NCI-H345 treated with DMSO at 0.1 percent for 48 hours (cell line): ENCODE measurements around the gene SLC39A11.

Experiments used
- DNase-seq: peaks from one replicate; lab custom pipeline; 2025; ENCODE audit not compliant: unreplicated experiment; lab: John Stamatoyannopoulos, UW

SLC39A11 gene

DNA sequence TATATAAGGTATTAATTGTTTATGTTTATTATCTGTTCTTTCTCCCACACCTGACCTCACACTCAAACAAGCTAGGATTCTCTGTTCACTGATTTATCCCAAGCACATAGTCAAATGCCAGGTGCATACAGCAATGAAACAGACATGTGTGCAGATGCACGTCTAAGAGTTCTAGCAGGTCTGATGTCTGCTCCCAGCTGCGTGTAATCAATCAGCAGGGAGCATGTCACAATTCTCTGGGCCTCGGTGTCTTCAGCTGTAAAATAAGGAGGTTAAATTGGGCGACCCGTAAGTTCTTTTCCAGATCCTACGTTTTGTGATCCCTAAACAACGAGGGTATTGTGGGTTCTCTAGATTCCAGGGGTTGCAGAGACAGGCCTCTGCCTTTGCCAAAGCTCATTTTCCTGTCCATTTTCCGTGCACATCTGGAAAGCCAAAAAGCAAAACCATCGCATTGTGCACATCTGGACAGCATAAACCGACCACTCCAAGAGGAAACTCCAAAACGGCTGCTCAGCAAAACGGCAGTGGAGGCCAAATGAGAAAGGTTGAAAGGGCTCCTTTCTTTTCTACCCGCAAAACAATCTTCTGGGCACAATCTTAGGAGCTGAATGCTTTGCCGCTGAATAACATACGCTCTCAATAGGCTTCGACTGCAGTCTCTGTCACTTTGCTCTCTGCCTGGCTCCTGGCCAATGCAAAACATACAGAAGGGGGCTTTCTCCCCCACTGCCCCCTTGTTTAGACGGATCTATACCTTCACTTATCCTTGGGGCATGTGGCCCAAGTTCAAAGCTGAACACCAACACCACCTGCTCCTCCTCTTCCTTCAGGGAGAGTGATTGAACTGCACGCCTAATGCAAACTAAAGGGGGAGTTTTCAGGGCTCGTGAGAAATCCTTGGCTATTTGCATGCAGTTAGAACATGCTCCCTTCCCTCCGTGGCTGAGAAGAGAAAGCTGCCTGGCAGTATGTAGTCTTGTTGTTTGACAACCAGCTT lies 426.3 kb downstream of the SLC39A11 start:
- DNase-seq = peak; percentile 78

DNA sequence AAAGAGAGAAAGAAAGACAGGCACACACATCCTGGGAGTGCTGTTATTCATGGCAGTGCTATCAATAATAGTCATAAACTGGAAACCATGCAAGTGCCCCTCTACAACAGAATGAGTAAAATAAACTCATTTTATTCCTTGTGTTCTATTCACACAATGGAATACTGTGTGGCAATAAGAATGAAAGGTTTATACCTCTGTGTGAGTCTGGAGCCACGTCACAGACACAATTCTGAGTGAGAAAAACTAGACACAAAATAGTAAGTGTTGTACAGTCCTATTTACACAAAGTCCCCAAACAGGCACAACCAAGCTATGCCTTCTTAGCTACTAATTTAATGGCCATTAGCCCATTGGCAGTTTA lies 429.7 kb downstream of the SLC39A11 start:
- no peak for DNase-seq

DNA sequence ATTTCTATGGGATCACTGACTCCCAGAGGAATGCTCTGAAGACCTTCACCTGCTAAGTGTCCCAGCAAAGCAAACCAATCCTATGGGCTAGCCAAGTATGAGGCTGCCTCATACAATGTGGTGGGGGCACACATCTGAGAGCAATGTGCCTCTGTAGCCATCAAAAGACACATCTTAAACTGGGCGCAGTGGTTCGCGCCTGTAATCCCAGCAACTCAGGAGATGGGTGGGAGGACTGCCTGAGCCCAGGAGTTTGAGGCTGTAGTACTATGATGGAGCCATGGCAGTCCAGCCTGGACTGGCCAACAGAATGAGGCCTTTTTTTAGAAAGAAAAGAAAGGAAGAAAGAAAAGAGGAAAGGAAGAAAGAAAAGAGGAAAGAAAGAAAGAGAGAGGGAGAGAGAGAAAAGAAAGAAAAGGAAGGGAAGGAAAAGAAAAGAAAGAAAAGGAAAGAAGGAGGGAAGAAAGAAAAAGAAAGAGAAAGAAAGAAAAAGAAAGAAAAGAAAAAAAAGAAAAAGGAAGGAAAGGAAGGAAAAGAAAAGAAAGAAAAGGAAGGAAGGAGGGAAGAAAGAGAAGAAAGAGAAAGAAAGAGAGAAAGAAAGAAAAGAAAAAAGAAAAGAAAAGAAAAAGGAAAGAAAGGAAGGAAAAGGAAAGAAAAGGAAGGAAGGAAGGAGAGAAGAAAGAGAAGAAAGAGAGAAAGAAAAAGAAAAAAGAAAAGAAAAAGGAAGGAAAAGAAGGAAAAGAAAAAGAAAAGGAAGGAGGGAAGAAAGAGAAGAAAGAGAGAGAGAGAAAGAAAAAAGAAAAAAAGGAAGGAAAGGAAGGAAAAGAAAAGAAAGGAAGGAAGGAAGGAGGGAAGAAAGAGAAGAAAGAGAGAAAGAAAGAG lies 430.3 kb downstream of the SLC39A11 start:
- DNase-seq = no peak

DNA sequence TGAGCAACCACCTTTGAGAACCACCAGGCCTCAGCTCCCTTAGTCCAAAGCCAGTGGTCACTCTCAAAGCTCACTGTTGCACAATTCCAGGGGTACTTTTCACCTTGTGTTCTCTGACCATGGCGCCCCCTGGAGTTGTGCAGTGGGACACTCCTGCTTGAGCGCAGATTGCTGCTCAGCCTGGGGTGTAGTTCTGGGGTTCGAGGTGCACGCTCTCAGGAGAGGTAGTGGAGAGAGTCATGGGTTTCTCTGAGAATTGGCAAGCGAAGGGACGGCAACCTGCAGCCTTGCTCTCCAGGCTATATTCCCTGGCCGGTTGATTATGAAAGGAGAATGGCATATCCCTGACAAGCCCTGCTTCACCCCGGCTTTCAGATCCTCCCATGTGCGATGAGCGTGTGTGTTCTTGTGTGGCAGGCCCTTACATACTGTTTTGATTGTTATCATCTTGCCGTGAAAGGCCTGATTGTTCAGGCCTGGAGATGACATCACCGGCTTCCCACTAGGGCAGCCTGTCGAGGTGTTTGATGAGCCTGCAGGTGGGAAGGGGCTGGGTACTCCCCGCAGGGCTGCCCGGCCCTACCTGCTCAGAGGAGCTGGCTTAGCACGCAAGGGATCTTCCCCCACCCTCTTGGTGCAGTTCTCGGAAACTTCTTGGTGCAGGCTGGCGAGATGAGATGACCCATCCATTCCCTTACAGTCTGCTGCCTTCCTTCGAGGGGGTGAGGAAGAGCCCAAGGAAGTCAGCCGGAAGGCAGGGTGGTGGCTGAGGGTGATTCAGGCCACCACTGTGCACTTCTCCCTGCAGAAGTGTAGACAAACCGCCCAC lies 431.2 kb downstream of the SLC39A11 start:
- DNase-seq = peak; percentile 99

DNA sequence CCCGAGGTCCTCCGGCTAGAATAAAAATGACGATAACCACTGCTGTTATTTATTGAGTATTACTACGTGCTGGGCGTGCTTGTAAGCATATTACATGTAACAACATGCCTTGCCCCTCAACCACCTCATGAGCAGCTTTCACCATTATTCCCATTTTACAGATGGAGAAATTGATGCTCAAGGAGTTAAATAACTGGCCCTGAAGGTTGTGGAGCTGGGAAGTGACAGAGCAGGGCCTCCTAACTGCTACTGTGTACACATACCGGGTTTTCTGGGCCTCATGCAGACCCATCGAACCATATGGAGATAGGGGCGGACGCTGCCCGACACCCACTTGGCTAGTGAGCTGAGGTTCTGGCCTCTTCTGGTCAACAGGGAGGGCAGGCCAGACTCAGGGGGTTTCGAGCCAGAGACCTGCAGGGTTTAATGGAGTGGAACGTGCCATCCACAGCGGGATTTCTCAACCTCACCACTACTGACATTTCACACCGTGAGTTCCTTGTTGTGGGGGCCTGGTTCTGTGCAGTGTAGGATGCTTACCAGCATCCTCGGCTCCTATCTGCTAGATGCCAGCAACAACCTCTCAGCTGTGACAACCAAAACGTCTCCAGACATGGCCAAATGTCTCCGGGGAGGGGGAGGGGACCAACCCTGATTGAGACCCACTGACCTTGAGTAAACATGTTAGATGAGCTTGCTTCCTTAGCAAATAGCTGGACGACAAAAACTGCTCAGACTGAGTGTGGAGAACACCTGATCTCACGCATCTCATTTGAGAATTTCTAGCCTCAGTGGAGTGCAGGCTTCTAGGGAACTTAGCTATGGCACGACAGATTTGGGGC lies 432.0 kb downstream of the SLC39A11 start:
- DNase-seq = no peak

DNA sequence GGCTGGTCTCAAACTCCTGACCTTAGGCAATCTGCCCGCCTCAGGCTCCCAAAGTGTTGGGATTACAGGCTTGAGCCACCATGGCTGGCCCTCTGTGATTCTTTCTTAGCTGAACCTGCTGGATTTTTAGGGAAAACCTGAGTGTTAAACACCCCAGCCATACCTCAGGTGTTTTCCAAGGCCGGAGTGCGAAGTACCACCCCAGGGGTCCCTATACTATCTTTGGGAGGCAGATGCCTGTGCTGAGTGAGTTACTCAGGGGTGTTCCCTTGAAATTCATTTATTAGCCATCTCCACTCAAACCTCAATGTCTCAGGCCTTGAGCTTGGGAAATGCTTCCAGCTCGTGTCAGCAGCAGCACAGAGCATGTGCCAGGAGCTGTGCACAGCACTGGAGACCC lies 432.7 kb downstream of the SLC39A11 start:
- no peak for DNase-seq

DNA sequence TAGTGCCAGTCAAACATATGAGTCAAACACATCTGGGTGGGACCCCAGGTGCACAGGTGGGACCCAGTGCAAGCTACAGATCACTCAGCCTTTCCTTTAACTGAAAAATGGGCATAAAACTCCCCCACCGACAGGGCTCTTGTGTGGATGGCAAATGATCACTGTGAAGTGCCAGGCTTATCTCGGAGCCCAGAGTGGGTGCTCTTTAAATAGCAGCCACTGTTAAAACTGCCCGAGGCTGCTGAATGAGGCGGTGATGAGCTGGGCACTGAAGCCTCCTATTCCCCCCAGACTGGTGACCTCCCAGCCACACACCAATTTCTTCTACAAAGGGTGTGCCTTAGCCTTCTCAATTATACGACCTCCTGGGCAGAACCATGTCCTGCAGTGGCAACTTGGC lies 433.8 kb downstream of the SLC39A11 start:
- peak; percentile 44 for DNase-seq

DNA sequence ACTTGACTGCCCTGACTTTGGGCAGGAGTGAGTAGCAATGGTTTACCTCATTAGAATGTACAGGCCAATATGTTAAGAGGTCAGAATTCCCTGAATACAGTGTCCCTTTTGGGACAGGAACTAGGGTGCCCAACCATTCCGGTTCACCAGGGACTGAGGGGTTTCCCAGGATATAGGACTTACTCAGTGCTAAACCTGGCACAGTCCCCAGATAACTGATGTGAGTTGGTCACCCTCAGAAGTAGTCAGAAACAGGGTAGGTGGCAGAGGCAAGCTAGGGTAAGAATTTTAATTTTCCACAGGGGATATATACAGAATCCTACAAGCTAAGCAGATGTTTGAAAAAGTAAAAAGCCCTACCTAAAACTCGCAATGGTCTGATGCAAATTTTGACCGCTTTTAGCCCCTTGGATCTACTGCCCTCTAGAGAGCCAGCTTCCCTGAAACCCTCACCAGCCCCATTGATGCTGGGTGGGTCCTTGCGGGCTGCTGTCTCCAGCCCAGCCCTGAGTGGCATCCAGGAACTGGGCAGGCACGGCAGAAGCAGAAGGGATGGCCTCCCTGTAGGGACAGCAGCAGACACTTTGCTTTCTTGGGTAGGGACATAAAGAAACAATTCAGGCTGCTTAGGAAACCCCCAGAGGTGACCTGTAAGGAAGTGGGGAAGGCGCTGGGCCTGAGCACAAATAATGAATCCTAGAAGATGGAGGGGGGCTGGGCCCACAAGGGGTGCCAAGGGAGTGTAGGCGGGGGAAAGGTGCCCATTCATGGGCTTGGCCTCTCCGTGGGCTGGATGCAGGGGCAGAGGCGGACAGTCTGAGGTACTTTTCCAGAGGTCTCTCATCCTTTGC lies 434.8 kb downstream of the SLC39A11 start:
- peak; percentile 21 for DNase-seq

DNA sequence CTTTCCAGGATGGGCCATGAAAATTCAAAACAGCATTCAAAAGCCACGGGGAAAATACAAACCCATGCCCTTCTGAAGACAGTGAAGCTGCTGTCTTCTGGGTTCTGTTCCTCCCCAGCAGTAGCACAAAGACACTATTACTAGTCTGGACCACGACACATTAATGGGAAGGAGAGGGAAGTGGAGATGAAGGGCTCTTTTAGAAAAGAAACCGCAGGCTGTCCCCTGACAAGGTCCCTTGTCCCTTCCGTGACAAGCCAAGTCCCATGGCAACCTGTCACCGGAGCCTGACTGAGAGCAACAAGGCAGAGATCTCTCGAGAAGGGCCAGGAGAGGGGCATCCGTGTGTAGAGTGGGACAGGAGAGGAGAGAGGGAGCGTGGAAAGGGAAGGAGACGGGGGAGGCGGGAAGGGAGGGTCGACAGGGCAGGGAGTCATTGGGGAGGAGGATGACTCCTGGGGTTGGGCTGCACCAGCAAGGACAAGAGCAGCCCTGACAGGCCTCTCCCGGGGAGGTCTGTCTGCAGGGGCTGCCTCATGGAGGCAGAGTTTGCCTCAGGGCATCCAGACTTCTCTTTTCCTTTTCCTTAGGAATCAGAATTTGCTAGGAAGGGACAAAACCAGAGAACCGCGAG lies 436.2 kb downstream of the SLC39A11 start:
- no peak for DNase-seq

DNA sequence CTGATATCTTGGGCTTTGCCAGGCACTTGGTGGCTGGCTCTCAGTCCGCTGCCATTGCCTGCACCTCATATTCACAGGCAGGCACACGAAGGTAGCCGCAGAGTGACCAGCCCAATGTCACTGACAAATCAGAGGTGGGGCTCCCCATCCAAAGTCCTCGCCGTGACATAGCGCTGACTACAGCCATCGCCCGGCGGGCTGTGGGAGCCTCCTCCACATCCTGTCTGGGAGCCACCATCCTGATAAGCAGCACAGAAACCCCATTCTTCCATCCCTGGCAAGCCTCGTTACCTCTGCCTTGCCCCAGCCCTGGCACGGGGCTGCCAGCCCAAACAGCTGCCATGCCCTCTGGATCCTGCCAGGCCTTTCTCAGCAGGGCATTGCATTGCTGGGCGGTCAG lies 437.8 kb downstream of the SLC39A11 start:
- no peak for DNase-seq

DNA sequence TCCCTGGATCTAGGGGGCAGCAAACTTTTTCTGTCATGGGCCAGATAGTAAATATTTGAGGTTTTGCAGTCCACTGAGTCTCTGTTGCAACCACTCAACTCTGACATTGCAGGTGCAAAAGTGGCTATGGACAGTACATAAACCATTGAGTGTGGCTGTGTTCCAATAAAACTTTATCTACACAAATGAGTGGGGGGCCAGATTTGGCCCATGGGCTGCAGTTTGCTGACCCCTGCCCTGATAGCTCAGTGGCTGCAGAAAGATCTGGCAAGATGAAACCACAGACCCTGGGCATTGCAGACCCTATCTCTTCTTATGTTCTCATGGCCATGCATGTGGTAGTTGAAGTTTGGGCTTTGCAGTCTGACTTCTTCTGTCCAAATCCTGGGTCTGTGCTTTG lies 440.5 kb downstream of the SLC39A11 start:
- no peak for DNase-seq

DNA sequence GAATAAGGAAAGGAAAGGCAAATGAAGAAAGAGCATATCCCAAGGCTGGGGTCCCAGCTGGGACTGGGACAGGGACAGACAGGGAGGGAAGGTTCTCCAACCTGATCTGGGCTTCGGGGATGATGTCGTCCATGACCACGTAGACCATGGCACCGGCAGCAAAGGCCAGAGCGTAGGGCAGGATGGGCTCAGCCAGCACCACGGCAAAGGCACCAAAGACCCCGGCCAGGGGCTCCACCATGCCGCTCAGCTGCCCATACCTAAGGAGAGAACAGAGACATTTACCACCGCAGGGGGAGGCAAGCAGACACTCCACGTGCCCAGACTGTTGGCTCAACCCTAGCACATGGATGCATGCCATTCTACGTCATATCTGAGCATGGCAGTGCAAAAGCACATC lies 443.8 kb downstream of the SLC39A11 start:
- no peak for DNase-seq

DNA sequence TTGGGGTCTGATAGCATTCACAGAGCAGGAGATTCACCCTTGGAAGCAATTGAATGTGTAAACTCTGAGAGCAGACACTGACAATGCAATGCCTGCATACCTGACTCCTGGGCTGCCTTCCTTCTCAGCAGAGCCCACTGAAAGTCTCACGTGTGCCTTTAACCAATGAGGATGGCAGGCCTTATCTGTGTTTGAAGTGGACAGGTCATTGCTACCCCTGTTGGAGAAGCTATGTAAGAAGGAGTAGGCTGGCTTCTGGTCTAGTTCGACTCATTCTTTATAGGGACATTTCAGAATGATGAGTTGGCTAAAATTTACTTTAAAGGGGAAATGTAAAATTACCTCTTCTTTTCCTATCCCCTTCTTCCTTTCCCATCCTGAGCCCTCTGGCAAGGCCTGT lies 446.3 kb downstream of the SLC39A11 start:
- DNase-seq = no peak

DNA sequence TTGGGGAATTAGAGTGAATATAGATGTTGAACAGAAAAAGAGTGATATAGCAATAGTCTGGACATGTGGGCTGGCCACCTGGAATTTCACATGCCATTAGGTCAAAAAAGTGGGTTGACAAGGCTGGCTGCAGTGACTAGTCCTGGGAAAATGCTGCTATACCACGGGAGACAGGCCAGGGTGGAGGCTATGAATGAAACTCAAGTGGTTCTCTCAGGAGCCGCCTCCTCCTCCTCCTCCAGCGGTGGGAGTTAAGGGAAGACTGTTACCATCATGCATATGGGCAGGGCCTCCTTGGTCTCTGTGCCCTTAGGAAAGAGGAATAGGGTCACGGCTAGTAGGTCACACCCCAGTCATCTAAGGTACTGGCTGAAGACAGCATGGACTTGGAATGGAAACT lies 448.0 kb downstream of the SLC39A11 start:
- no peak for DNase-seq

DNA sequence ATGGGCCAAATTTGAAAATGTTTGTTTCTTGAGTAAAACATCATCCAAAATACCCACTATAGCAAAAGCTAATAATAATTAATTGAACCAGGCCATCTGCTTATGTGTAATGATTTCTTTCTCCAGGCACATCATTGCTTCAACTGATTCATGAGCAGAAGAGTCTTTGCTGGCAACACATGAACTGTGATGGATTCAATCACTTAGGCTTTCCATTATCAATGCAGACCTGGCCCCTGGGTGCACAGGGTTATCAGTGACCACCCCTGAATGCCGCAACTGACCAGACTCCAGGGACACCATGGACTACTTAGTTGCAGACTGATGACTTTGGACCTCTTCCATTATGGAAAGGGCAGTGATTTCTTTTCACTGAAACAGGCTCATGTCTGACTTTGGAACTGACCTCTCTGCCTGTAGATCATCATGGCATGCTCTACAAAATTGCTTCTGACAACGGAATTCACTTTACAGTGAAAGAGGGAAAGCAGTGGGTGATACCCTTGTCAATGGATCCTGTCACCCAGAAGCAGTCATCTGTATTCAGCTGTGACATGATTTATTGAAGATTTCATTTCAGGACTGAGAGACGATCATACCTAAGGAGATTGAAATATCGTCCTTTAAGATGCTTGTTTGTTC lies 448.8 kb downstream of the SLC39A11 start:
- no peak for DNase-seq

DNA sequence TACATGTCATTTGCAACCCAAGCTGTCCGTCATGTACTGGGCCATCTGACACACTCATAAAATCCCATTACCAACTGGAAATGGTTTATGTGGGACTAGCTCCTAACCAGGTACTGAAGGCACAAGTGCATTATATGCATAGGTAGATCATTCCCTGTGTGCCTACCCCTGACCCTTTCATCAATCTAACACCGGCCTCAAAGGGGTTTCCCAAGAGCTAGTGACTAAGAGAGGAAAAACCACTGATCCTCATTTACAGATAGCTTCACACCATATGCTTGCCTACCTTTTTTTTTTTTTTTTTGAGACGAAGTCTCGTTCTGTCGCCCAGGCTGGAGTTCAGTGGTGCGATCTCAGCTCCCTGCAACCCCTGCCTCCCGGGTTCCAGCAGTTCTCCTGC lies 449.8 kb downstream of the SLC39A11 start:
- no peak for DNase-seq

DNA sequence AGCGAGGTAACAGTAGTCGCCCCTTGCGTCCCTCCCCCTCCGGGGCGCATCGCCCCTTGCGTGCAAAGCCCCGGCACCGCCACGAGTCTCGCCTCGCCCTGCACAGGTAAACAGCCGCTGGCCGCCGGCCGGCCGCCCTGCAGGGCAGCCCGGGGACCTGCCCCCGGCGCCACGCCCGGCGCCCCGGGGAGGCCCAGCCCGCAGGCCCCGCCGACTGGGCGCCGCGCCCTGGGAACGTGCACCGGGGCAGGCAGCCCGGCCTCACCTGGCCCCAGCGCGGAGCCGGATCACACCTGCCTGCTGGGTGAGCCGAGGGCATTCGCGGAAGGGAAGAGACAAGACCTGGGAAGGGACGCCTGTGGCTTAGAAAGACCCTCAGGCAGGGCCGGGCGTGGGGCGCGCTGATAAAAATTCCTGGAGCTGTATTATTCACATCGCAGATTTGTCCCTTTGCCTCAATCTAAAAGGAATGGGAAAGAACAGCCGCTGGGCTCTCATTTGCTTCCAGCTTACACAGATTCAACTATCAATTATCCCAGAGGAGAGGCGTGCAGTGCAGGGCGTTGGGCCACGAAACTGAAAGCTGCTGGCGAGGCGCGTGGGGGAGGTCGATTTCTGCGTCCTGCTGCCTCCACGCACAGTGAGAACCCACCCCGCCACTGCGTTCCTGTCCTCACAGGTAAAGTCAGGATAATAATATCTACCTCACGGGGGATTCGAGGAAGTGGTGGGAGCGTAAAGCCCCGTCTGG lies 451.9 kb downstream of the SLC39A11 start:
- no peak for DNase-seq

DNA sequence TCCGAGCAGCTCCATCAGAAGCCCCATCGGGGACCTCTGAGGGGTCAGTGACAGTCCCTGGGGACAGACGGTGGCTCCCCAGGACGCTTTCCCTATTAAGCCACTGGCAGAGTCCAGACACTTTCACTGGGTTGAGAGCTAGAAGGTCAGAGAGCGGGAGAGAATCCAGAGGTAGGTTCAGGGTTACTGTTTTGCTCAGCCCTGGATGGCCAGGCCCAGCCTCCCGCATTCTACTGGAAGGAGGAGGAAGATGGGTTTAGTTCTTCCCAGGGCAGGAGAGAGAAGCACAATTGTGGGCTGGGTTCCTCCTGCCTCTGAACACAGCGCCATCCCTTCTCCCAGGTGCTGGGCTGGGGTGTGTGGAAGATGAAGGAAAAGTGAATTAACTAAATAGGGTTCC lies 452.8 kb downstream of the SLC39A11 start:
- no peak for DNase-seq
